GM23338 (cell line): ENCODE data around the gene CCDC92B. TPM values are rescaled to one million over a fixed set of nuclear protein-coding genes. Genes with fewer than 3 reads are reported as not detected.

Experiments
- ATAC-seq: fragments of 200-7000 bp; cut with Tn5 transposase; 3 replicates; pipeline ENCODE4 v1.9.1; 2020
- DNase-seq: peaks from one replicate; pipeline ENCODE4 v3.0.0-alpha.2; 2015; ENCODE audit warnings: low spot score
- H2AFZ ChIP-seq: fragments of 200-600 bp; sonication (generic); 2 replicates; pipeline ENCODE4 v1.8.0; 2016; ENCODE audit warnings: antibody characterized with exemption, mild to moderate bottlenecking, moderate library complexity
- H3F3A ChIP-seq: fragments of 200-600 bp; sonication (generic); replicated peaks from 2 replicates; pipeline ENCODE4 v1.8.0; 2017; ENCODE audit warnings: antibody characterized with exemption, mixed run types, low read depth
- H3K27ac ChIP-seq: fragments of 200-600 bp; sonication (generic); 2 replicates; pipeline ENCODE4 v1.6.1; 2016; ENCODE audit warnings: low read depth
- H3K27me3 ChIP-seq: fragments of 200-600 bp; sonication (generic); 2 replicates; pipeline ENCODE4 v1.8.0; 2016; ENCODE audit warnings: mild to moderate bottlenecking, mixed run types, moderate library complexity; ENCODE audit not compliant: insufficient read depth
- H3K36me3 ChIP-seq: fragments of 200-600 bp; sonication (generic); 2 replicates; pipeline ENCODE4 v1.8.0; 2016; ENCODE audit warnings: mild to moderate bottlenecking; ENCODE audit not compliant: insufficient read depth
- H3K4me1 ChIP-seq: fragments of 200-600 bp; sonication (generic); 2 replicates; pipeline ENCODE4 v1.8.0; 2016; ENCODE audit warnings: mild to moderate bottlenecking, moderate library complexity; ENCODE audit not compliant: insufficient read depth
- H3K4me2 ChIP-seq: fragments of 200-600 bp; sonication (generic); 2 replicates; pipeline ENCODE4 v1.7.1; 2017; ENCODE audit warnings: mixed run types
- H3K4me3 ChIP-seq: fragments of 200-600 bp; sonication (generic); 2 replicates; pipeline ENCODE4 v1.6.1; 2016; ENCODE audit warnings: mixed run types
- H3K79me2 ChIP-seq: fragments of 200-600 bp; sonication (generic); replicated peaks from 2 replicates; pipeline ENCODE4 v1.8.0; 2017; ENCODE audit warnings: mild to moderate bottlenecking; ENCODE audit not compliant: insufficient read depth
- H3K9me2 ChIP-seq: fragments of 200-600 bp; sonication (generic); 2 replicates; pipeline ENCODE4 v1.8.0; 2017; ENCODE audit not compliant: insufficient read depth
- H4K20me1 ChIP-seq: fragments of 200-600 bp; sonication (generic); replicated peaks from 2 replicates; pipeline ENCODE4 v1.8.0; 2017; ENCODE audit warnings: mild to moderate bottlenecking; ENCODE audit not compliant: insufficient read depth
- H3K27ac Mint-ChIP-seq: 2 replicates; pipeline ENCODE4 v1.8.0; 2020; ENCODE audit warnings: inconsistent platforms, mild to moderate bottlenecking, moderate library complexity, mixed read lengths
- H3K27me3 Mint-ChIP-seq: 3 replicates; pipeline ENCODE4 v1.8.0; 2022; ENCODE audit warnings: low read depth, mild to moderate bottlenecking, moderate library complexity, mixed read lengths, inconsistent platforms; ENCODE audit not compliant: insufficient read depth, poor library complexity
- H3K36me3 Mint-ChIP-seq: 3 replicates; pipeline ENCODE4 v1.8.0; 2021; ENCODE audit warnings: low read depth, mild to moderate bottlenecking, inconsistent platforms, moderate library complexity, mixed read lengths
- H3K4me1 Mint-ChIP-seq: 3 replicates; pipeline ENCODE4 v1.8.0; 2020; ENCODE audit warnings: mild to moderate bottlenecking, inconsistent platforms, mixed read lengths
- H3K4me3 Mint-ChIP-seq: 3 replicates; pipeline ENCODE4 v1.8.0; 2021; ENCODE audit warnings: moderate library complexity, mild to moderate bottlenecking, inconsistent platforms, mixed read lengths
- H3K9me3 Mint-ChIP-seq: 3 replicates; pipeline ENCODE4 v1.8.0; 2020; ENCODE audit warnings: moderate library complexity, mild to moderate bottlenecking, inconsistent platforms, mixed read lengths
- CREB1 ChIP-seq: fragments of 250-450 bp; sonication (Bioruptor Pico); IDR thresholded peaks from 2 replicates; pipeline ENCODE4 v1.5.0; 2020; ENCODE audit warnings: low read depth, mild to moderate bottlenecking, moderate library complexity
- CTCF ChIP-seq, 2 experiments: fragments of 200-600 bp in 1 of 2; sonication (generic) in 1 of 2; conservative IDR thresholded peaks; 2 replicates each; pipeline versions ENCODE4 v1.5.1 to v1.6.1; 2016 to 2017; ENCODE audit warnings: antibody characterized with exemption in 2 of 2, low read depth in 2 of 2, mild to moderate bottlenecking in 2 of 2, moderate library complexity in 1 of 2
- EZH2 ChIP-seq: fragments of 200-600 bp; sonication (generic); IDR thresholded peaks from one replicate; pipeline ENCODE4 v1.8.0; 2017; ENCODE audit warnings: antibody characterized with exemption, mild to moderate bottlenecking, low read depth; ENCODE audit not compliant: unreplicated experiment
- EZH2phosphoT487 ChIP-seq: fragments of 200-600 bp; sonication (generic); IDR thresholded peaks from one replicate; pipeline ENCODE4 v1.8.1; 2018; ENCODE audit warnings: antibody characterized with exemption; ENCODE audit not compliant: unreplicated experiment
- JUNB ChIP-seq: IDR thresholded peaks from one replicate; pipeline ENCODE4 v1.6.1; 2016; ENCODE audit warnings: antibody characterized with exemption; ENCODE audit not compliant: unreplicated experiment
- NANOG ChIP-seq: IDR thresholded peaks from 2 replicates; pipeline ENCODE4 v1.6.1; 2016; ENCODE audit warnings: antibody characterized with exemption, borderline replicate concordance
- POLR2AphosphoS5 ChIP-seq: IDR thresholded peaks from 2 replicates; pipeline ENCODE4 v1.6.1; 2016; ENCODE audit warnings: antibody characterized with exemption, low read depth
- REST ChIP-seq: IDR thresholded peaks from one replicate; pipeline ENCODE4 v1.6.1; 2018; ENCODE audit warnings: antibody characterized with exemption; ENCODE audit not compliant: unreplicated experiment
- STAT1 ChIP-seq: IDR thresholded peaks from one replicate; pipeline ENCODE4 v1.6.1; 2016; ENCODE audit warnings: antibody characterized with exemption; ENCODE audit not compliant: unreplicated experiment
- ZNF114 ChIP-seq: fragments of 250-450 bp; sonication (Bioruptor Pico); IDR thresholded peaks from 2 replicates; pipeline ENCODE4 v1.5.0; 2020; ENCODE audit warnings: mild to moderate bottlenecking, moderate library complexity
- ZNF331 ChIP-seq: fragments of 250-450 bp; sonication (Bioruptor Pico); IDR thresholded peaks from 2 replicates; pipeline ENCODE4 v1.5.0; 2020; ENCODE audit warnings: low read depth, mild to moderate bottlenecking, moderate library complexity
- ZNF462 ChIP-seq: fragments of 250-450 bp; sonication (Bioruptor Pico); IDR thresholded peaks from 2 replicates; pipeline ENCODE4 v1.5.0; 2020; ENCODE audit warnings: mild to moderate bottlenecking, moderate library complexity
- polyA plus RNA-seq: library from polyadenylated mRNA; unstranded; fragments of >200 nt; fragmentation: Nextera tagmentation; extraction: Ambion mirVana; gene quantifications from 2 replicates; pipeline ENCODE4 v1.2.1, GENCODE V29; 2016
- total RNA-seq: library from RNA; depleted of rRNA; stranded (reverse); fragments of >200 nt; shearing (Covaris generic); gene quantifications from 2 replicates; pipeline ENCODE4 v1.2.3, GENCODE V29; 2014
- TF ChIP-seq, protein P1 (sequence below): IDR thresholded peaks from 2 replicates; pipeline ENCODE4 v1.6.1; 2016; ENCODE audit warnings: antibody characterized with exemption

The CCDC92B gene
- total and polyA plus RNA-seq, 2 experiments from 2014 or later, result 5.7 to 9.1 TPM

DNA sequence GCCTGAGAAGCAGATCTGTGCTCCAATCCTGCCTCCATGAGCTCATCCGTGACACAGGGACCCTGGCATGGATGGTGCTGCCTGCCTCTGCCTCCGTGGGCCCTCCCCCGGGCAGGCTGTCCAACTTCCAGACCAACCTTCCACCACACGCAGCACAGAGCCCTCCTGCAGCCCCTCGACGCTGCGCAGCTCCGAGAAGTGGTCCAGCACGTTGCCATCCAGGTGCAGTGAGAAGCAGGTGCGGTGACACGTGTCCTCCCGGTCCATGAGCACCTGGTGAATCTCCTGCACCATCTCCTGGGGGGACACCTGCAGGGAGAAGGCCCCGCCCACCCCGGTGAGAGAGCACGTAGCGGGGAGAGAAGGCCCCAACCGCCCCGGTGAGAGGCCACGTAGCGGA, 46.3 kb downstream of the CCDC92B start:
- no peak overlapping the region for H3K27ac Mint-ChIP-seq
- DNase-seq (no peak), ATAC-seq (no peak)
- Histone ChIP-seq H3K4me2 (no peak overlapping the region), H3K36me3 (no peaks in the 10 kb centered on the region), H3F3A (no peaks in the 10 kb centered on the region), H3K4me3 (no peak overlapping the region), H3K4me1 (peaks cover 6% of the 10 kb centered on the region; the same call in 1 of the 2 replicates), H3K9me2 (no peaks in the 10 kb centered on the region), H2AFZ (no peak overlapping the region), H3K27ac (no peak overlapping the region), H3K27me3 (no peaks in the 10 kb centered on the region), H3K79me2 (peaks cover 30% of the 10 kb centered on the region), H4K20me1 (no peaks in the 10 kb centered on the region; the same call in none of the 2 replicates)
- H3K4me3 Mint-ChIP-seq, result no peak overlapping the region
- TF ChIP-seq ZNF462, result no peak
- no peak for TF ChIP-seq STAT1
- TF ChIP-seq CTCF (conservative IDR thresholded peaks at IDR 0.05; ENCODE audit: low read depth in 2 of 2), result no peak
- TF ChIP-seq ZNF331 (CRISPR knock-in tag), result no peak
- no peak for TF ChIP-seq NANOG
- no peak for TF ChIP-seq ZNF114 (CRISPR knock-in tag)
- no peak for TF ChIP-seq EZH2
- TF ChIP-seq CREB1 (CRISPR knock-in tag), result no peak
- no peak for TF ChIP-seq EZH2phosphoT487
- TF ChIP-seq POLR2AphosphoS5, result no peak
- no peak for TF ChIP-seq REST
- TF ChIP-seq, protein P1, sequence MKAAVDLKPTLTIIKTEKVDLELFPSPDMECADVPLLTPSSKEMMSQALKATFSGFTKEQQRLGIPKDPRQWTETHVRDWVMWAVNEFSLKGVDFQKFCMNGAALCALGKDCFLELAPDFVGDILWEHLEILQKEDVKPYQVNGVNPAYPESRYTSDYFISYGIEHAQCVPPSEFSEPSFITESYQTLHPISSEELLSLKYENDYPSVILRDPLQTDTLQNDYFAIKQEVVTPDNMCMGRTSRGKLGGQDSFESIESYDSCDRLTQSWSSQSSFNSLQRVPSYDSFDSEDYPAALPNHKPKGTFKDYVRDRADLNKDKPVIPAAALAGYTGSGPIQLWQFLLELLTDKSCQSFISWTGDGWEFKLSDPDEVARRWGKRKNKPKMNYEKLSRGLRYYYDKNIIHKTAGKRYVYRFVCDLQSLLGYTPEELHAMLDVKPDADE, result no peak
- TF ChIP-seq JUNB, result no peak
- H3K4me1 Mint-ChIP-seq, result peaks cover 20% of the 10 kb centered on the region
- H3K36me3 Mint-ChIP-seq, result peaks cover 41% of the 10 kb centered on the region; the same call in 2 of the 3 replicates
- no peaks in the 10 kb centered on the region for H3K9me3 Mint-ChIP-seq
- H3K27me3 Mint-ChIP-seq, result peaks cover 5% of the 10 kb centered on the region
